Activated naive CD8-positive, alpha-beta T cell (primary cell): ENCODE results near the gene METTL13.

ENCODE experiments used
- H3K27ac Mint-ChIP-seq: one replicate; pipeline ENCODE4 v1.8.0; 2021; ENCODE audit warnings: mixed read lengths
- H3K27me3 Mint-ChIP-seq: one replicate; pipeline ENCODE4 v1.8.0; 2021; ENCODE audit warnings: mixed read lengths
- H3K36me3 Mint-ChIP-seq: one replicate; pipeline ENCODE4 v1.8.0; 2021; ENCODE audit warnings: mixed read lengths
- H3K4me1 Mint-ChIP-seq: one replicate; pipeline ENCODE4 v1.8.0; 2021; ENCODE audit warnings: low read depth, mixed read lengths
- H3K4me3 Mint-ChIP-seq: one replicate; pipeline ENCODE4 v1.8.0; 2021; ENCODE audit warnings: mild to moderate bottlenecking, mixed read lengths
- H3K9me3 Mint-ChIP-seq: one replicate; pipeline ENCODE4 v1.8.0; 2021; ENCODE audit warnings: low read depth, mixed read lengths

METTL13 gene

GRCh38 chr1:171753685-171754352, 27.6 kb upstream of the METTL13 start:
- no peak overlapping the region for H3K4me3 Mint-ChIP-seq
- no peaks in the 10 kb centered on the region for H3K4me1 Mint-ChIP-seq
- H3K27me3 Mint-ChIP-seq = peaks cover 2% of the 10 kb centered on the region
- no peaks in the 10 kb centered on the region for H3K36me3 Mint-ChIP-seq
- no peak overlapping the region for H3K27ac Mint-ChIP-seq
- H3K9me3 Mint-ChIP-seq = no peaks in the 10 kb centered on the region

- peaks cover 2% of the 10 kb centered on the region for H3K27me3 Mint-ChIP-seq
- no peaks in the 10 kb centered on the region for H3K4me1 Mint-ChIP-seq
- H3K9me3 Mint-ChIP-seq = no peaks in the 10 kb centered on the region
- no peak overlapping the region for H3K4me3 Mint-ChIP-seq
- no peaks in the 10 kb centered on the region for H3K36me3 Mint-ChIP-seq
- H3K27ac Mint-ChIP-seq = no peak overlapping the region
These were observed 27.1 kb upstream of the METTL13 start for GRCh38 chr1:171754353-171754705.

- no peaks in the 10 kb centered on the region for H3K9me3 Mint-ChIP-seq
- H3K27ac Mint-ChIP-seq = no peak overlapping the region
- H3K4me1 Mint-ChIP-seq = no peaks in the 10 kb centered on the region
- H3K4me3 Mint-ChIP-seq = no peak overlapping the region
- no peaks in the 10 kb centered on the region for H3K36me3 Mint-ChIP-seq
- peaks cover 2% of the 10 kb centered on the region for H3K27me3 Mint-ChIP-seq
These were observed 26.5 kb upstream of the METTL13 start for GRCh38 chr1:171754971-171755370.

- no peaks in the 10 kb centered on the region for H3K9me3 Mint-ChIP-seq
- H3K36me3 Mint-ChIP-seq = no peaks in the 10 kb centered on the region
- peaks cover 2% of the 10 kb centered on the region for H3K27me3 Mint-ChIP-seq
- H3K27ac Mint-ChIP-seq = no peak overlapping the region
- H3K4me3 Mint-ChIP-seq = no peak overlapping the region
- no peaks in the 10 kb centered on the region for H3K4me1 Mint-ChIP-seq
These were observed 24.6 kb upstream of the METTL13 start for GRCh38 chr1:171756856-171757255.

GRCh38 chr1:171758011-171758410, 23.4 kb upstream of the METTL13 start:
- Mint-ChIP-seq H3K9me3 (no peaks in the 10 kb centered on the region), H3K27me3 (peaks cover 2% of the 10 kb centered on the region), H3K27ac (no peak overlapping the region)

GRCh38 chr1:171762143-171762563, 19.3 kb upstream of the METTL13 start:
- H3K27me3 Mint-ChIP-seq = peaks cover 11% of the 10 kb centered on the region

More at GRCh38 chr1:171758011-171758410, 23.4 kb upstream of the METTL13 start:
- H3K36me3 Mint-ChIP-seq = no peaks in the 10 kb centered on the region
- H3K4me1 Mint-ChIP-seq = no peaks in the 10 kb centered on the region
- no peak overlapping the region for H3K4me3 Mint-ChIP-seq

GRCh38 chr1:171763764-171764163, 17.7 kb upstream of the METTL13 start:
- Mint-ChIP-seq H3K9me3 (no peaks in the 10 kb centered on the region), H3K27ac (no peak overlapping the region), H3K27me3 (peaks cover 11% of the 10 kb centered on the region), H3K4me3 (no peak overlapping the region), H3K36me3 (no peaks in the 10 kb centered on the region), H3K4me1 (no peaks in the 10 kb centered on the region)

More at GRCh38 chr1:171762143-171762563, 19.3 kb upstream of the METTL13 start:
- Mint-ChIP-seq H3K4me3 (no peak overlapping the region), H3K27ac (no peak overlapping the region), H3K9me3 (no peaks in the 10 kb centered on the region), H3K36me3 (no peaks in the 10 kb centered on the region), H3K4me1 (no peaks in the 10 kb centered on the region)

GRCh38 chr1:171769171-171769570, 12.3 kb upstream of the METTL13 start:
- no peak overlapping the region for H3K4me3 Mint-ChIP-seq
- H3K27ac Mint-ChIP-seq = no peak overlapping the region
- H3K36me3 Mint-ChIP-seq = peaks cover 3% of the 10 kb centered on the region
- H3K27me3 Mint-ChIP-seq = peaks cover 7% of the 10 kb centered on the region
- no peaks in the 10 kb centered on the region for H3K4me1 Mint-ChIP-seq
- H3K9me3 Mint-ChIP-seq = no peaks in the 10 kb centered on the region

- H3K9me3 Mint-ChIP-seq = no peaks in the 10 kb centered on the region
- H3K27me3 Mint-ChIP-seq = peaks cover 4% of the 10 kb centered on the region
- H3K4me1 Mint-ChIP-seq = no peaks in the 10 kb centered on the region
- H3K4me3 Mint-ChIP-seq = no peak overlapping the region
- H3K36me3 Mint-ChIP-seq = peaks cover 3% of the 10 kb centered on the region
- no peak overlapping the region for H3K27ac Mint-ChIP-seq
These were observed 11.7 kb upstream of the METTL13 start for GRCh38 chr1:171769754-171770153.

- Mint-ChIP-seq H3K4me1 (no peaks in the 10 kb centered on the region), H3K27me3 (peaks cover 3% of the 10 kb centered on the region), H3K9me3 (no peaks in the 10 kb centered on the region), H3K4me3 (no peak overlapping the region), H3K27ac (no peak overlapping the region), H3K36me3 (peaks cover 3% of the 10 kb centered on the region)
These were observed 9.1 kb upstream of the METTL13 start for GRCh38 chr1:171772312-171772711.

- Mint-ChIP-seq H3K27ac (peak overlapping the region; percentile 98), H3K27me3 (no peaks in the 10 kb centered on the region), H3K9me3 (no peaks in the 10 kb centered on the region), H3K4me1 (peaks cover 41% of the 10 kb centered on the region), H3K4me3 (peak overlapping the region; percentile 100), H3K36me3 (peaks cover 10% of the 10 kb centered on the region)
These were observed 781 bp upstream of the METTL13 start for GRCh38 chr1:171780583-171781175.

- Mint-ChIP-seq H3K4me3 (peak overlapping the region; percentile 100), H3K36me3 (peaks cover 17% of the 10 kb centered on the region), H3K4me1 (peaks cover 51% of the 10 kb centered on the region)
These were observed 2.5 kb downstream of the METTL13 start for GRCh38 chr1:171783816-171784530.

GRCh38 chr1:171784784-171785183, 3.3 kb downstream of the METTL13 start:
- H3K27ac Mint-ChIP-seq = peak overlapping the region; percentile 56
- H3K9me3 Mint-ChIP-seq = no peaks in the 10 kb centered on the region
- no peaks in the 10 kb centered on the region for H3K27me3 Mint-ChIP-seq
- peaks cover 55% of the 10 kb centered on the region for H3K4me1 Mint-ChIP-seq
- peak overlapping the region; percentile 72 for H3K4me3 Mint-ChIP-seq
- peaks cover 20% of the 10 kb centered on the region for H3K36me3 Mint-ChIP-seq

More at GRCh38 chr1:171783816-171784530, 2.5 kb downstream of the METTL13 start:
- H3K27me3 Mint-ChIP-seq = no peaks in the 10 kb centered on the region
- no peaks in the 10 kb centered on the region for H3K9me3 Mint-ChIP-seq
- H3K27ac Mint-ChIP-seq = no peak overlapping the region

- no peak overlapping the region for H3K27ac Mint-ChIP-seq
These were observed 4.3 kb downstream of the METTL13 start for GRCh38 chr1:171785766-171786165.

GRCh38 chr1:171786534-171786933, 5.1 kb downstream of the METTL13 start:
- Mint-ChIP-seq H3K27ac (no peak overlapping the region), H3K27me3 (no peaks in the 10 kb centered on the region), H3K4me3 (no peak overlapping the region), H3K4me1 (peaks cover 49% of the 10 kb centered on the region), H3K36me3 (peaks cover 22% of the 10 kb centered on the region), H3K9me3 (no peaks in the 10 kb centered on the region)

More at GRCh38 chr1:171785766-171786165, 4.3 kb downstream of the METTL13 start:
- H3K9me3 Mint-ChIP-seq = no peaks in the 10 kb centered on the region
- H3K4me1 Mint-ChIP-seq = peaks cover 51% of the 10 kb centered on the region
- no peak overlapping the region for H3K4me3 Mint-ChIP-seq
- H3K27me3 Mint-ChIP-seq = no peaks in the 10 kb centered on the region
- peaks cover 23% of the 10 kb centered on the region for H3K36me3 Mint-ChIP-seq
